AML-193 (cell line): ENCODE data around the gene SNAPC3.
"Not testable (repeated sequence)": the region's sequence is repeated elsewhere in the genome, so short reads cannot be mapped to it uniquely, and the experiment has no call there.

Experiments used
- DNase-seq, 2 experiments: peaks; one replicate each; lab custom pipeline; 2025; lab: John Stamatoyannopoulos, UW

Gene SNAPC3

GRCh38 chr9:15422372-15423230, at the start of gene SNAPC3:
Gene SNAPC3 (plus strand): TSS chr9:15422876. CDS start chr9:15422880, 4 bp downstream.
- DNase-seq = peak; percentile 93 to 95

DNA sequence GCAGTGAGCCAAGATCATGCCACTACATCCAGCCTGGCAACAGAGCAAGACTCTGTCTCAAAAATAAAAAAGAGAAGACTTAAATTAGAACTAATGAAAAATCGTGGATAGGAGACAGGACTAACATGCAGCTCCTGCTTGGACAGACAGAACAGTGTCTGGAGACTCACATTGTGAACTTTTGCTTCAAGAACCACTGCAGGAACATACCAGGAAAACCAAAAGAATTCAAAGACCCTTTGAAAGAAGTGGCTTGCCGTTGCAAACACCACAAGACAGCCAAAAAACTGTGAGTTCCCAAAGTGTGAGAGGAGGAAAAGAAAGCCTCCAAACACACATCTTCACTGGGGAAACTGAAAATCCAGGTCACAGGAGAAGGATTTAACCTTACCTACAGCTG, 48.8 kb upstream of the SNAPC3 start:
- no peak for DNase-seq

DNA sequence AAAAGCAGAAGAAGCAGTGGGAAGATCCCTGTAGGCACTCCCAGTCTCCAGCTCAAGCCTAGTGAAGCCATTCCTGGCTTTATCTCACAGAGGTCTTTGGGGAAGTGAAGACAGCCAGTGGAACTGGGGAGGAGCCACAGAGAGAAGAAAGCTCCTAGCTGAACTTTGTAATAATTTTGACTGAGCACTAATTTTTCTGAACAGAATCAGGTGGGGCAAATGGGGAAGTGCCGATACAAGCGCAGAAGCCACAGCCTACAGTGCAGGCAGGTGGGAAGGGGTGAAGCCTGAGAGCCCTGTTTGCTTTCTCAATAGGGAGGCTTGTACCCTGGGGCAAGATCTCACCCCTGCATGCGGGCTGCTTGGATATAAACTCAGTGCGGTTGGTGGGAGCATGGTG, 48.4 kb upstream of the SNAPC3 start:
- no peak for DNase-seq

DNA sequence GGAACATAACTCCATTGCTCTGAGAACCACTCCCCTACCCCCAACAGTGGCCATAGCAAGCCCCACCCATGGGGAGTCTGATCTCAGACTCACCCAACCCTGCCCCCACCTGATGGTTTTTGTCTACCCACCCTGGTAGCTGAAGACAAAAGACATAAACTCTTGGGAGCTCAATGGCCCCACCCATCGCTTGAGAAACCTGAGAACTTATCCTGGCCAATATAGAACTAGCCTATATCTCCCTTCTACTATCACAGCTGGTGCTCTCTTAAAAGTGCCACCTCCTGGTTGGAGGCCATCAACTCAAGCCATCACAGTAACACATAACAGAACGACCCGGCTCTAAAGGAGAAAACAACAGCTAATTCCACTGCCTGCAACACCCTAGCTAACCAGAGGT, 47.9 kb upstream of the SNAPC3 start:
- no peak for DNase-seq

GRCh38 chr9:15377625-15378540, 44.8 kb upstream of the SNAPC3 start:
- no peak for DNase-seq

DNA sequence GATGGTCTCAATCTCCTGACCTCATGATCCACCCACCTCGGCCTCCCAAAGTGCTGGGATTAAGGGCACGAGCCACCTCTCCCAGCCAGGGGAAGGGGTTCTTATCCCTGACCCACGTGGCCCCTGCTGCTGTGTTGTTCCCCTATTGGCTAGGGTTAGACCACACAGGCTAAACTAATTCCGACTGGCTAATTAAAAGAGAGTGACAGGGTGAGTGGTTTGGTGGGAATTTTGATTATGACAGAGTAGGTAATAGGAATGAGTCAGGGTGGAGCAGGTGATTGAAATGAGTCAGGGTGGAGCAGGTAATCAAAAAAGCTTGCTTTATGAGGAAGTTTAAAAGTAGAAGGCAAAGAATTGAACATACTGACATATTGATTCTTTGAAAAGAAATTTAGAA, 43.4 kb upstream of the SNAPC3 start:
- DNase-seq = not testable (repeated sequence)

DNA sequence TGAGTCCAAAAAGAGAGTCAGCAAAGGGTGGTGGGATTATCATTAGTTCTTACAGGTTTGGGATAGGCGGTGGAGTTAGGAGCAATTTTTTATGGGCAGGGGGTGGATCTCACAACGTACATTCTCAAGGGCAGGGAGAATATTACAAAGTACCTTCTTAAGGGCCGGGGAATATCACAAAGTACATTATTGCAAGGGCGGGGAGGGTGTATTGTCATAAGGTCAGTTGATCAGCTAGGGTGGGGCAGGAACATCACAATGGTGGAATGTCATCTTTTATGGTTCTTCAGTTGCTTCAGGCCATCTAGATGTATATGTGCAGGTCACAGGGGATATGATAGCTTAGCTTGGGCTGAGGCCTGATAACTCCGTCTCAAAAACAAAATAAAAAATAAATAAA, 42.8 kb upstream of the SNAPC3 start:
- DNase-seq = not testable (repeated sequence)

- DNase-seq = no peak
Measured at GRCh38 chr9:15381491-15381890, 41.2 kb upstream of the SNAPC3 start.

DNA sequence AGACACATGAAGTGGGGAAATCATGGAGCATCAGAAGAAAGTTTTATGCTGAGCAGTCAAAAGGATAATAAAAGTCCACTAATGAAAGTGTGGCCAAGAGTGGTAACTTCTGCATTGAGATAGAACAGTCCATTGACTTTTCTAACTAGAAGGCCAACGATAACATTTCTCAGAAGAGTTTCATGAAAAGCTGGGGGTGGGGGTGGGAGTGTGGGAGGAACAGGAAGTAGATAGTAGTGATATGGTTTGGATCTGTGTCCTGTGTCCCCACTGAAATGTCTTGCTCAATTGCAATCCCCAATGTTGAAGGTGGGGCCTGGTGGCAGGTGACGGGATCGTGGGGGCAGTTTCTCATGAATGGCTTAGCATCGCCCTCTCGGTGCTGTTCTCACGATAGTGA, 36.2 kb upstream of the SNAPC3 start:
- no peak for DNase-seq

DNA sequence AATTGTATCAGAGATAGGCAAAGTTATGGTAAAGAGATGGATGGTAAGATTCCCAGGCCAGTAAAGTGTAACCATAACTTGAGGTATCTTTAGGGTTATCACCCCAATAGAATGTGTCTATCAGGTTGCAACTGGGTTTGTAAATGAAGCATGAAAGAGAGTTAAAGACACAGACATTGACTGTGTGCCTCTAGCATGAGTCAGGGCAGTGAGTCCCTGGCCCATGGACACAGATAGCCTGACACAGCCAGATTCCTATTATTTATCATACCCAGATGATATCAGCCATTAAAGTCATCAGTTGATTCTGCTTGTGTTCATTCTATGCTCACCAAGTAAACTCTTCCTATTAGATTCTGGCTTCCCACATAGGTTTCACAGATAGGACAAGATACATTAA, 33.5 kb upstream of the SNAPC3 start:
- no peak for DNase-seq

DNA sequence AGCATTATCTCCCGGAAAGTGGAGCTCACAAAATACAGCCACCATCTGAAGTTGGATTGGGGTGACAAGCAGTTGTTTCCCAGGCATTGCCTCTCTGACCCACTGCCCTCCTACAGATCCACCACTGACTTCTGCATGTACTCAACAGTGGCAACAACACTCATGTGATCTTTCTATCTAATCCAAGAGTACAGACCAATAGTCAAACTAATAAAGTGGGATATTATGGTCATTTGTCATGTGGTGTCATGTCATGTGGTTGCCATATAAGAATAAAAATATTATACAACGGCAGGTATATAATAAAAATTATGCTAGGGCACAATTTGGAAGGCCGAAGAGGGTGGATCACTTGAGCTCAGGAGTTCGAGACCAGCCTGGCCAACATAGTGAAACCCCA, 33.0 kb upstream of the SNAPC3 start:
- no peak for DNase-seq

- DNase-seq = no peak
Measured at GRCh38 chr9:15390201-15390600, 32.5 kb upstream of the SNAPC3 start.

GRCh38 chr9:15392363-15392762, 30.3 kb upstream of the SNAPC3 start:
- no peak for DNase-seq

DNA sequence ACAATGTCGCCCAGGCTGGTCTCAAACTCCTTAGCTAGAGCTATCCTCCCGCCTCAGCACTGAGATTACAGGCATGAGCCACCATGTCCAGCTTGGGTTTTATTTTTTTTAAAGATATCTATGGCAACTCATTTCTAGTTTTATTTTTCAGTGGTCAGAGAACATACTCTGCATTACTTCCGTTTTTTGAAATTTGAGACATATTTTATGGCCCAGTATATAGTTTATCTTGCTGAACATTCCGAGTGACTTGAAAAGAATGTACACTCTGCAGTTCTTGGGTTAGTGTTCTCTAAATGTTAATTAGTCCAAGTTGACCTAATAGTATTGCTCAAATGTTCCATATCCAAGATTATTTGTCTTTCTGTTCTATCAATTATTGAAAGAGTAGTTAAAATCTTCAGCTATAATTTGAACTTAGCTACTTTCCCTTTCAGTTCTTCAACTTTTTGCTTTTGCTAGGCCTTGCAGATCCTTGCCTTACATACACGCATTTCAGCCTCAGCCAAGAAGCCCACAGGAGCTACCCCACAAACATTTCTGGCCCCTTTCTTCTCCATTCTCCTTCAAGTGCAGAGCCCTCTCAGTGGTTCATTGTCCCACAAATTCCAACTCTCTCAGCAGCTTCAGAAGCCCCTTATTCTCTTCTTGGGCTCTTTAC, 22.3 kb upstream of the SNAPC3 start:
- no peak for DNase-seq

GRCh38 chr9:15401266-15401665, 21.4 kb upstream of the SNAPC3 start:
- DNase-seq = no peak

DNA sequence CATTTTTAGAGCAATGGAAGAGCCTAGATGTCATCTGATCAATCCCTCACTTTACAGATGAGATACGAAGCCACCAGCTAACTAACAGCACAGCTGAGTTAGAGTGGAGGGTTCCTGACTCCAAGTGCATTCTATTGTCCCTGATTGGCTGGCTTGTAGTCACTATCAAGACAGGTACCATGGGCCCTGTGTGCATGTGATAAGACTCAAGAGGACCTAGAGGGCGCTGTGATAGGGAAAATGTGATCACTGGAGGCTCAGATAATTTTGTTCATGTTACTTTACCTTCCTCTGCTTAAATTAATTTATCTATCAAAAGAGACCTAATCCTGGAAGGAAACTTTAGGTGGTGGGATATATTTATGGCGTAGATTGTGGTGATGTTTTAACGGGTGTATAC, 19.5 kb upstream of the SNAPC3 start:
- peak; percentile 13 to 33 for DNase-seq

DNA sequence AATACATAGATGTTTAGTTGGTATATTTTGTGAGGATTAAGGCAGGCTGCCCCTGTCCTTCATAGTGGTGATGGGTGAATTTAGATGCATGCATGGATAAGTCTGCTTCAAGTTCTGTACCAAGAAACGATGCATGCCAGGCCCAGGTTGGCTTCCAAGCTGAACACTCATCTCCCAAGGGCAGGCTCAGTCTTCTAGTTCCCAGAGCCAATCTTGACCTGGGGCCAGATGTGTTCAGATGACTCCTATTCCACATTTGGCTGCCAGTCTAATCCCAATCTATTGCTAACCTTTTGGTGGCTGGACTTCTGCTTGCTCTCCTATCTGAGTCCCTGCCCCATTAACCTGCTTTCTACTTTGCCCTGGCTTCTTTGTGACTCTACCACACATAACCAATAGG, 18.5 kb upstream of the SNAPC3 start:
- no peak for DNase-seq

DNA sequence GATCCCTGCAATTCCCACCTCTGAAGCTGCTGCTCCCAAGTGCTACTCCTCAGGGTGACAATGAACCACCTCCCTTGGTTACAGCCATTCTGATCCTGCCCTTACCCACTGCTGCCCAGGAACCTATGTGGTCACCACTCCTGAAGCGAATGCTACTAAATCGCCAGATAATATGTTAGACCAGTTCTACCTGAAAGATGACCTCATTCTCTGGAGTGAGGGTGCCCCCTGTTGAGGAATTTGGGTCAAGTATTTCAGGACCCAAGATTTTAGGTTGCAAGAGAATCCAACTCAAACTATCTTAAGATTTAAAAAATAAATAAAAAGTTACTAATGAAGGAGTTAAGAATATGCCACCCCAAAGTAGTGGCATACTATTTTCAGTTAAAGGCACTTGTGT, 5.8 kb upstream of the SNAPC3 start:
- DNase-seq = peak; percentile 22 to 33

- no peak for DNase-seq
Measured at GRCh38 chr9:15417626-15418025, 5.0 kb upstream of the SNAPC3 start.

- DNase-seq = no peak
Measured at GRCh38 chr9:15420796-15421195, 1.9 kb upstream of the SNAPC3 start.

- DNase-seq = no peak
Measured at GRCh38 chr9:15421532-15421931, 1.1 kb upstream of the SNAPC3 start.

- no peak for DNase-seq
Measured at GRCh38 chr9:15421990-15422371, 695 bp upstream of the SNAPC3 start.
